ENCODE data around the gene FAM43B. TPM values are rescaled to one million over a fixed set of nuclear protein-coding genes. Genes with fewer than 3 reads are reported as not detected.

Gene FAM43B
- total and polyA plus RNA-seq, 2 experiments from 2014 or later = 0.66 to 3.0 TPM

- H3K79me2 ChIP-seq (replicated peaks; ENCODE audit: insufficient read depth) = no peaks in the 10 kb centered on the region
- no peaks in the 10 kb centered on the region for H3K27me3 Mint-ChIP-seq (ENCODE audit: insufficient read depth, low read depth, poor library complexity)
- no peak overlapping the region for H3K4me2 ChIP-seq
- no peaks in the 10 kb centered on the region for H3K9me2 ChIP-seq (ENCODE audit: insufficient read depth)
- no peaks in the 10 kb centered on the region for H3K27me3 ChIP-seq (ENCODE audit: insufficient read depth)
- H3K36me3 ChIP-seq (ENCODE audit: insufficient read depth) = no peaks in the 10 kb centered on the region
- H3K4me3 Mint-ChIP-seq = no peak overlapping the region
- H3K27ac Mint-ChIP-seq = no peak overlapping the region
- ATAC-seq = no peak
- no peaks in the 10 kb centered on the region for H4K20me1 ChIP-seq (replicated peaks; ENCODE audit: insufficient read depth)
- no peaks in the 10 kb centered on the region for H3K9me3 Mint-ChIP-seq
- DNase-seq (ENCODE audit: low spot score) = no peak
- H3K36me3 Mint-ChIP-seq (ENCODE audit: low read depth) = no peaks in the 10 kb centered on the region; the same call in 2 of the 3 replicates
- no peak for TF ChIP-seq ZNF331 (CRISPR knock-in tag; IDR thresholded peaks at IDR 0.05; ENCODE audit: low read depth)
- no peak for TF ChIP-seq CTCF (conservative IDR thresholded peaks at IDR 0.05; ENCODE audit: low read depth in 2 of 2)
- no peak for TF ChIP-seq EZH2phosphoT487 (IDR thresholded peaks at IDR 0.05; ENCODE audit: unreplicated experiment)
- TF ChIP-seq CREB1 (CRISPR knock-in tag; IDR thresholded peaks at IDR 0.05; ENCODE audit: low read depth) = no peak
- TF ChIP-seq STAT1 (IDR thresholded peaks at IDR 0.05; ENCODE audit: unreplicated experiment) = no peak
- no peak for TF ChIP-seq EZH2 (IDR thresholded peaks at IDR 0.05; ENCODE audit: low read depth, unreplicated experiment)
- TF ChIP-seq ZNF462 (CRISPR knock-in tag; IDR thresholded peaks at IDR 0.05) = no peak
- TF ChIP-seq JUNB (IDR thresholded peaks at IDR 0.05; ENCODE audit: unreplicated experiment) = no peak
- TF ChIP-seq, protein P1, sequence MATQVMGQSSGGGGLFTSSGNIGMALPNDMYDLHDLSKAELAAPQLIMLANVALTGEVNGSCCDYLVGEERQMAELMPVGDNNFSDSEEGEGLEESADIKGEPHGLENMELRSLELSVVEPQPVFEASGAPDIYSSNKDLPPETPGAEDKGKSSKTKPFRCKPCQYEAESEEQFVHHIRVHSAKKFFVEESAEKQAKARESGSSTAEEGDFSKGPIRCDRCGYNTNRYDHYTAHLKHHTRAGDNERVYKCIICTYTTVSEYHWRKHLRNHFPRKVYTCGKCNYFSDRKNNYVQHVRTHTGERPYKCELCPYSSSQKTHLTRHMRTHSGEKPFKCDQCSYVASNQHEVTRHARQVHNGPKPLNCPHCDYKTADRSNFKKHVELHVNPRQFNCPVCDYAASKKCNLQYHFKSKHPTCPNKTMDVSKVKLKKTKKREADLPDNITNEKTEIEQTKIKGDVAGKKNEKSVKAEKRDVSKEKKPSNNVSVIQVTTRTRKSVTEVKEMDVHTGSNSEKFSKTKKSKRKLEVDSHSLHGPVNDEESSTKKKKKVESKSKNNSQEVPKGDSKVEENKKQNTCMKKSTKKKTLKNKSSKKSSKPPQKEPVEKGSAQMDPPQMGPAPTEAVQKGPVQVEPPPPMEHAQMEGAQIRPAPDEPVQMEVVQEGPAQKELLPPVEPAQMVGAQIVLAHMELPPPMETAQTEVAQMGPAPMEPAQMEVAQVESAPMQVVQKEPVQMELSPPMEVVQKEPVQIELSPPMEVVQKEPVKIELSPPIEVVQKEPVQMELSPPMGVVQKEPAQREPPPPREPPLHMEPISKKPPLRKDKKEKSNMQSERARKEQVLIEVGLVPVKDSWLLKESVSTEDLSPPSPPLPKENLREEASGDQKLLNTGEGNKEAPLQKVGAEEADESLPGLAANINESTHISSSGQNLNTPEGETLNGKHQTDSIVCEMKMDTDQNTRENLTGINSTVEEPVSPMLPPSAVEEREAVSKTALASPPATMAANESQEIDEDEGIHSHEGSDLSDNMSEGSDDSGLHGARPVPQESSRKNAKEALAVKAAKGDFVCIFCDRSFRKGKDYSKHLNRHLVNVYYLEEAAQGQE (IDR thresholded peaks at IDR 0.05; ENCODE audit: unreplicated experiment) = no peak
- H3K4me1 ChIP-seq (ENCODE audit: insufficient read depth) = 0 out of 2 replicates have a peak, but pooled peaks cover 7% of the 10 kb centered on the region
- no peak overlapping the region for H3K4me3 ChIP-seq
- H3F3A ChIP-seq (replicated peaks; ENCODE audit: low read depth) = no peaks in the 10 kb centered on the region
- H3K4me1 Mint-ChIP-seq = peaks cover 10% of the 10 kb centered on the region
- H2AFZ ChIP-seq = no peak overlapping the region; the same call in 1 of the 2 replicates
- no peak overlapping the region for H3K27ac ChIP-seq (ENCODE audit: low read depth)
Observed at GRCh38 chr1:20594746-20595145, 42.4 kb downstream of the FAM43B start.
